GM12891 (cell line): ENCODE data around the gene EXOC1L.

ENCODE experiments used
- POLR2A ChIP-seq: IDR thresholded peaks from 2 replicates; pipeline ENCODE4 v1.6.1; 2011; ENCODE audit warnings: low read depth, low read length, control low read depth
- POLR2AphosphoS5 ChIP-seq: IDR thresholded peaks from 2 replicates; pipeline ENCODE4 v1.6.1; 2011; ENCODE audit warnings: low read depth, low read length, control low read depth
- POU2F2 ChIP-seq: IDR thresholded peaks from 2 replicates; pipeline ENCODE4 v1.6.1; 2011; ENCODE audit warnings: low read depth, mild to moderate bottlenecking, control low read depth, low read length, moderate library complexity
- SPI1 ChIP-seq: IDR thresholded peaks from 2 replicates; pipeline ENCODE4 v1.6.1; 2011; ENCODE audit warnings: low read depth, low read length, control low read depth
- TAF1 ChIP-seq: IDR thresholded peaks from 2 replicates; pipeline ENCODE4 v1.6.1; 2011; ENCODE audit warnings: low read depth, low read length, control low read depth

- TF ChIP-seq POLR2A (no peak), POLR2AphosphoS5 (no peak), TAF1 (no peak), POU2F2 (no peak), SPI1 (no peak)
Observed at GRCh38 chr4:55866973-55867574, 47.5 kb downstream of the EXOC1L start.
